HG02759 (cell line): ENCODE results near the gene CEP131.

Source experiments
- ATAC-seq: cut with Tn5 transposase; IDR thresholded peaks from one replicate; pipeline ENCODE4 v1.9.1; 2021; ENCODE audit warnings: mild to moderate bottlenecking, moderate library complexity; ENCODE audit not compliant: unreplicated experiment

The CEP131 gene

GRCh38 chr17:81222906-81223761 is at the start of gene CEP131:
Gene CEP131, minus strand, starts transcription at chr17:81222965. Its CDS starts 2,909 bp downstream, at chr17:81220056.
- ATAC-seq, result peak; percentile 93

GRCh38 chr17:81271226-81271625 is 48.5 kb upstream of the CEP131 start:
- ATAC-seq, result no peak

- ATAC-seq, result no peak
Measured at GRCh38 chr17:81270279-81270678, 47.5 kb upstream of the CEP131 start.

- ATAC-seq, result no peak
Measured at GRCh38 chr17:81267390-81268067, 44.8 kb upstream of the CEP131 start.

- no peak for ATAC-seq
Measured at GRCh38 chr17:81265576-81265975, 42.8 kb upstream of the CEP131 start.

GRCh38 chr17:81264640-81265039 is 41.9 kb upstream of the CEP131 start:
- no peak for ATAC-seq

GRCh38 chr17:81263371-81264181 is 40.8 kb upstream of the CEP131 start:
- ATAC-seq, result no peak

GRCh38 chr17:81261582-81262336 is 39.0 kb upstream of the CEP131 start:
- no peak for ATAC-seq

- no peak for ATAC-seq
Measured at GRCh38 chr17:81261096-81261495, 38.3 kb upstream of the CEP131 start.

GRCh38 chr17:81260641-81261040 is 37.9 kb upstream of the CEP131 start:
- ATAC-seq, result no peak

- no peak for ATAC-seq
Measured at GRCh38 chr17:81260171-81260570, 37.4 kb upstream of the CEP131 start.

GRCh38 chr17:81259058-81259605 is 36.4 kb upstream of the CEP131 start:
- ATAC-seq, result no peak

GRCh38 chr17:81258292-81258691 is 35.5 kb upstream of the CEP131 start:
- no peak for ATAC-seq

GRCh38 chr17:81257533-81257932 is 34.8 kb upstream of the CEP131 start:
- ATAC-seq, result no peak

GRCh38 chr17:81256616-81257015 is 33.9 kb upstream of the CEP131 start:
- no peak for ATAC-seq

GRCh38 chr17:81254955-81255717 is 32.4 kb upstream of the CEP131 start:
- ATAC-seq, result no peak

GRCh38 chr17:81253358-81254131 is 30.8 kb upstream of the CEP131 start:
- ATAC-seq, result no peak

GRCh38 chr17:81252987-81253329 is 30.2 kb upstream of the CEP131 start:
- no peak for ATAC-seq
